ENCODE measurements around the gene COL26A1. TPM values are rescaled to one million over a fixed set of nuclear protein-coding genes. Genes with fewer than 3 reads are reported as not detected.

COL26A1 gene
- total RNA-seq, 6 donors from 2014 or later = 0.20 to 1.0 (median 0.30) TPM; not detected in 2

- Histone ChIP-seq H3K9me3 (no peaks in the 10 kb centered on the region), H3K4me3 (no peak overlapping the region), H3K4me1 (no peaks in the 10 kb centered on the region), H3K36me3 (no peaks in the 10 kb centered on the region), H3K27ac (no peak overlapping the region), H3K27me3 (no peaks in the 10 kb centered on the region)
- DNase-seq (peak in 1 of 2 donors; percentile 55), ATAC-seq (ENCODE audit: low FRiP score in 2 of 2) (no peak)
- 81 to 84% methylated on average over 14 to 15 of the region's 15 CpGs for WGBS, 2 donors
- TF ChIP-seq POLR2AphosphoS5 (IDR thresholded peaks at IDR 0.05) (no peak), POLR2A (IDR thresholded peaks at IDR 0.05) (no peak), EP300 (IDR thresholded peaks at IDR 0.05) (no peak), CTCF (IDR thresholded peaks at IDR 0.05) (no peak)
Measured at GRCh38 chr7:101589976-101590662, 227.4 kb downstream of the COL26A1 start.

GRCh38 chr7:101590663-101591435, 228.2 kb downstream of the COL26A1 start:
- 91% methylated on average over 13 to 18 of the region's 18 CpGs for WGBS, 2 donors
- TF ChIP-seq POLR2A (IDR thresholded peaks at IDR 0.05) = no peak
- no peak for TF ChIP-seq POLR2AphosphoS5 (IDR thresholded peaks at IDR 0.05)
- no peak for TF ChIP-seq CTCF (IDR thresholded peaks at IDR 0.05)
- TF ChIP-seq EP300 (IDR thresholded peaks at IDR 0.05) = no peak
- ATAC-seq (ENCODE audit: low FRiP score in 2 of 2) (no peak), DNase-seq (peak in 1 of 2 donors; percentile 46)
- H3K4me3 ChIP-seq = no peak overlapping the region
- H3K27me3 ChIP-seq = no peaks in the 10 kb centered on the region
- no peak overlapping the region for H3K27ac ChIP-seq
- no peaks in the 10 kb centered on the region for H3K4me1 ChIP-seq
- H3K36me3 ChIP-seq = no peaks in the 10 kb centered on the region
- no peaks in the 10 kb centered on the region for H3K9me3 ChIP-seq

GRCh38 chr7:101591504-101591903, 228.8 kb downstream of the COL26A1 start:
- H3K9me3 ChIP-seq = no peaks in the 10 kb centered on the region
- H3K4me1 ChIP-seq = no peaks in the 10 kb centered on the region
- ATAC-seq (ENCODE audit: low FRiP score in 2 of 2) = no peak
- no peaks in the 10 kb centered on the region for H3K36me3 ChIP-seq
- TF ChIP-seq EP300 (IDR thresholded peaks at IDR 0.05) (no peak), POLR2AphosphoS5 (IDR thresholded peaks at IDR 0.05) (no peak)
- H3K27ac ChIP-seq = no peak overlapping the region
- no peaks in the 10 kb centered on the region for H3K27me3 ChIP-seq
- 90 to 91% methylated on average over 2 of the region's 2 CpGs for WGBS, 2 donors
- DNase-seq = no peak
- no peak overlapping the region for H3K4me3 ChIP-seq

GRCh38 chr7:101593556-101593955, 230.9 kb downstream of the COL26A1 start:
- H3K9me3 ChIP-seq = no peaks in the 10 kb centered on the region
- H3K27me3 ChIP-seq = no peaks in the 10 kb centered on the region
- ATAC-seq (ENCODE audit: low FRiP score in 2 of 2) (no peak), DNase-seq (no peak)
- no peak overlapping the region for H3K27ac ChIP-seq
- no peaks in the 10 kb centered on the region for H3K36me3 ChIP-seq
- peaks cover 0 to 5% (median 2%) of the 10 kb centered on the region in 4 donors for H3K4me1 ChIP-seq
- no peak for TF ChIP-seq POLR2A (IDR thresholded peaks at IDR 0.05)
- no peak for TF ChIP-seq POLR2AphosphoS5 (IDR thresholded peaks at IDR 0.05)
- no peak for TF ChIP-seq CTCF (IDR thresholded peaks at IDR 0.05)
- TF ChIP-seq EP300 (IDR thresholded peaks at IDR 0.05) = no peak
- H3K4me3 ChIP-seq = no peak overlapping the region
- 86 to 88% methylated on average over 6 of the region's 6 CpGs for WGBS, 2 donors

GRCh38 chr7:101594790-101595189, 232.1 kb downstream of the COL26A1 start:
- no peak for TF ChIP-seq POLR2A (IDR thresholded peaks at IDR 0.05)
- TF ChIP-seq POLR2AphosphoS5 (IDR thresholded peaks at IDR 0.05) = no peak
- no peak for TF ChIP-seq CTCF (IDR thresholded peaks at IDR 0.05)
- no peak for TF ChIP-seq EP300 (IDR thresholded peaks at IDR 0.05)
- H3K4me3 ChIP-seq = no peak overlapping the region
- WGBS, 2 donors = 94 to 100% methylated on average over 3 of the region's 3 CpGs
- DNase-seq (no peak), ATAC-seq (ENCODE audit: low FRiP score in 2 of 2) (no peak)
- no peak overlapping the region for H3K27ac ChIP-seq
- H3K9me3 ChIP-seq = no peaks in the 10 kb centered on the region
- H3K36me3 ChIP-seq = no peaks in the 10 kb centered on the region
- peaks cover 0 to 8% (median 4%) of the 10 kb centered on the region in 4 donors for H3K4me1 ChIP-seq
- no peaks in the 10 kb centered on the region for H3K27me3 ChIP-seq
